Upper lobe of right lung (tissue), 1 donor: ENCODE data around the gene CFAP107. TPM values are rescaled to one million over a fixed set of nuclear protein-coding genes. Genes with fewer than 3 reads are reported as not detected.
"Not testable (repeated sequence)": the region's sequence is repeated elsewhere in the genome, so short reads cannot be mapped to it uniquely, and the experiment has no call there.

Experiments used
- ATAC-seq: fragments of 200-7000 bp; cut with Tn5 transposase; one replicate; pipeline ENCODE4 v1.9.1; 2020; ENCODE audit warnings: mild to moderate bottlenecking, moderate library complexity
- DNase-seq: peaks from one replicate; pipeline ENCODE4 v3.0.0-alpha.2; 2020
- H3K27ac ChIP-seq: fragments of 200-600 bp; one replicate; pipeline ENCODE4 v1.8.0; 2022
- H3K27me3 ChIP-seq: fragments of 200-600 bp; one replicate; pipeline ENCODE4 v1.8.0; 2022; ENCODE audit warnings: mild to moderate bottlenecking
- H3K36me3 ChIP-seq: fragments of 200-600 bp; one replicate; pipeline ENCODE4 v1.8.0; 2022
- H3K4me1 ChIP-seq: fragments of 200-600 bp; one replicate; pipeline ENCODE4 v1.8.0; 2022
- H3K4me3 ChIP-seq: fragments of 200-600 bp; one replicate; pipeline ENCODE4 v1.8.0; 2022; ENCODE audit warnings: mild to moderate bottlenecking
- H3K9me3 ChIP-seq: fragments of 200-600 bp; one replicate; pipeline ENCODE4 v1.8.0; 2022
- CTCF ChIP-seq: fragments of 200-600 bp; IDR thresholded peaks from one replicate; pipeline ENCODE4 v1.8.0; 2022; ENCODE audit warnings: antibody characterized with exemption
- intact Hi-C: fragments of 100-400 bp; cut with DNase I; formaldehyde crosslinking; loops from one replicate; pipeline ENCODE4 v1.11.0; 2022
- total RNA-seq: library from RNA; stranded (reverse); fragmentation: NEBNext Ultra II Directional; extraction: Animal tissue kit (Norgen Biotek cat#: 25700); gene quantifications from one replicate; pipeline ENCODE4 v1.2.1, GENCODE V29; 2021
- donor health status: DM: no; HTN: yes; CAD: no; lungs with severe emphysema.

The CFAP107 gene
- total RNA-seq, 1 donor from 2014 or later = not detected

GRCh38 chr1:12708396-12709090 lies 37.5 kb upstream of the CFAP107 start:
- no peaks in the 10 kb centered on the region for H3K36me3 ChIP-seq
- no peak for ATAC-seq
- H3K27me3 ChIP-seq = no peaks in the 10 kb centered on the region
- H3K4me3 ChIP-seq = no peak overlapping the region
- H3K4me1 ChIP-seq = no peaks in the 10 kb centered on the region
- no peaks in the 10 kb centered on the region for H3K9me3 ChIP-seq
- no peak for DNase-seq
- intact Hi-C loops = no loop called here
- TF ChIP-seq CTCF = no peak
- no peak overlapping the region for H3K27ac ChIP-seq

GRCh38 chr1:12709091-12709491 lies 36.9 kb upstream of the CFAP107 start:
- H3K27me3 ChIP-seq = no peaks in the 10 kb centered on the region
- TF ChIP-seq CTCF = no peak
- H3K27ac ChIP-seq = no peak overlapping the region
- H3K4me1 ChIP-seq = no peaks in the 10 kb centered on the region
- intact Hi-C loops = no loop called here
- H3K36me3 ChIP-seq = no peaks in the 10 kb centered on the region
- H3K4me3 ChIP-seq = no peak overlapping the region
- ATAC-seq = no peak
- no peaks in the 10 kb centered on the region for H3K9me3 ChIP-seq
- DNase-seq = no peak

- no peak for ATAC-seq
- Histone ChIP-seq H3K9me3 (no peaks in the 10 kb centered on the region), H3K27me3 (no peaks in the 10 kb centered on the region)
These were observed 36.3 kb upstream of the CFAP107 start for GRCh38 chr1:12709696-12710095.

GRCh38 chr1:12711536-12711935 lies 34.5 kb upstream of the CFAP107 start:
- intact Hi-C loops = no loop called here
- no peak overlapping the region for H3K27ac ChIP-seq
- DNase-seq = no peak
- no peak for TF ChIP-seq CTCF
- H3K36me3 ChIP-seq = no peaks in the 10 kb centered on the region
- no peak overlapping the region for H3K4me3 ChIP-seq
- no peaks in the 10 kb centered on the region for H3K9me3 ChIP-seq
- no peaks in the 10 kb centered on the region for H3K27me3 ChIP-seq
- no peaks in the 10 kb centered on the region for H3K4me1 ChIP-seq
- ATAC-seq = no peak

More at GRCh38 chr1:12709696-12710095, 36.3 kb upstream of the CFAP107 start:
- Histone ChIP-seq H3K36me3 (no peaks in the 10 kb centered on the region), H3K4me3 (no peak overlapping the region), H3K27ac (no peak overlapping the region), H3K4me1 (no peaks in the 10 kb centered on the region)
- no peak for DNase-seq
- TF ChIP-seq CTCF = no peak
- intact Hi-C loops = no loop called here

GRCh38 chr1:12712076-12712475 lies 33.9 kb upstream of the CFAP107 start:
- Histone ChIP-seq H3K27ac (no peak overlapping the region), H3K4me3 (no peak overlapping the region), H3K36me3 (no peaks in the 10 kb centered on the region), H3K9me3 (no peaks in the 10 kb centered on the region), H3K27me3 (no peaks in the 10 kb centered on the region), H3K4me1 (no peaks in the 10 kb centered on the region)
- TF ChIP-seq CTCF = no peak
- no peak for ATAC-seq
- DNase-seq = no peak
- intact Hi-C loops = no loop called here

- DNase-seq (no peak), ATAC-seq (no peak)
- intact Hi-C loops = no loop called here
- no peak for TF ChIP-seq CTCF
- H3K27me3 ChIP-seq = no peaks in the 10 kb centered on the region
- no peak overlapping the region for H3K4me3 ChIP-seq
- no peaks in the 10 kb centered on the region for H3K9me3 ChIP-seq
- H3K27ac ChIP-seq = no peak overlapping the region
- H3K4me1 ChIP-seq = no peaks in the 10 kb centered on the region
- no peaks in the 10 kb centered on the region for H3K36me3 ChIP-seq
These were observed 33.1 kb upstream of the CFAP107 start for GRCh38 chr1:12712929-12713328.

- intact Hi-C loops, H3K36me3 ChIP-seq, H3K27ac ChIP-seq: not testable (repeated sequence)
These were observed 32.3 kb upstream of the CFAP107 start for GRCh38 chr1:12713651-12714050.

More at GRCh38 chr1:12713651-12714050, 32.3 kb upstream of the CFAP107 start:
- not testable (repeated sequence) for DNase-seq, ATAC-seq, H3K4me3 ChIP-seq, H3K27me3 ChIP-seq, H3K9me3 ChIP-seq, H3K4me1 ChIP-seq
